IMR-90 (cell line): ENCODE data around the gene KRT5. TPM values are rescaled to one million over a fixed set of nuclear protein-coding genes. Genes with fewer than 3 reads are reported as not detected.

ENCODE experiments used
- ATAC-seq: fragments of 200-7000 bp; cut with Tn5 transposase; 2 replicates; pipeline ENCODE4 v1.9.1; 2020; ENCODE audit warnings: low read depth, mild to moderate bottlenecking, moderate library complexity
- BruUV-seq: library from RNA; stranded (reverse); fragments of 400-500 nt; replicated peaks from 2 replicates; lab custom pipeline; 2021; lab: Mats Ljungman, UMichigan
- CTCF ChIA-PET: fragments of 300-600 bp; formaldehyde crosslinking; extraction: SDS; loops from one replicate; lab custom pipeline; 2021; ENCODE audit warnings: antibody characterized with exemption; lab: Yijun Ruan, JAX
- POLR2A ChIA-PET: fragments of 300-600 bp; sonication (Branson Sonifier 250); formaldehyde crosslinking; loops from one replicate; lab custom pipeline; 2022; ENCODE audit warnings: antibody characterized with exemption; ENCODE audit not compliant: unreplicated experiment; lab: Charles Lee
- DNase-seq: peaks from one replicate; pipeline ENCODE4 v3.0.0; 2013
- H2AFZ ChIP-seq: replicated peaks from 2 replicates; pipeline ENCODE3; 2013; ENCODE audit warnings: low read length, mild to moderate bottlenecking; ENCODE audit not compliant: poor library complexity
- H2AK5ac ChIP-seq: 2 replicates; pipeline ENCODE4 v1.6.1; 2013; ENCODE audit warnings: low read depth, low read length, inconsistent platforms
- H2AK9ac ChIP-seq: replicated peaks from 2 replicates; pipeline ENCODE3; 2013; ENCODE audit warnings: mild to moderate bottlenecking, low read depth, low read length, moderate library complexity; ENCODE audit not compliant: poor library complexity
- H2BK120ac ChIP-seq: 2 replicates; pipeline ENCODE4 v1.6.1; 2013; ENCODE audit warnings: low read depth, low read length, inconsistent platforms
- H2BK15ac ChIP-seq: 3 replicates; pipeline ENCODE4 v1.6.1; 2013; ENCODE audit warnings: low read depth, low read length, inconsistent platforms
- H2BK20ac ChIP-seq: 2 replicates; pipeline ENCODE4 v1.6.1; 2013; ENCODE audit warnings: low read depth, mild to moderate bottlenecking, inconsistent platforms, low read length, moderate library complexity
- H2BK5ac ChIP-seq: 2 replicates; pipeline ENCODE4 v1.6.1; 2013; ENCODE audit warnings: mild to moderate bottlenecking, low read depth, low read length, inconsistent platforms; ENCODE audit not compliant: poor library complexity, severe bottlenecking
- H3K14ac ChIP-seq: replicated peaks from 2 replicates; pipeline ENCODE4 v1.6.1; 2013; ENCODE audit warnings: low read depth, low read length, inconsistent platforms
- H3K18ac ChIP-seq: 2 replicates; pipeline ENCODE4 v1.6.1; 2013; ENCODE audit warnings: low read depth, low read length, control low read depth
- H3K23ac ChIP-seq: 2 replicates; pipeline ENCODE4 v1.6.1; 2013; ENCODE audit warnings: low read depth, low read length, inconsistent platforms
- H3K27ac ChIP-seq: 2 replicates; pipeline ENCODE4 v1.5.1; 2013; ENCODE audit warnings: mild to moderate bottlenecking, control low read depth, low read length; ENCODE audit not compliant: insufficient read depth
- H3K27me3 ChIP-seq: 2 replicates; pipeline ENCODE4 v1.6.1; 2013; ENCODE audit warnings: low read length; ENCODE audit not compliant: control insufficient read depth, insufficient read depth
- H3K36me3 ChIP-seq: 2 replicates; pipeline ENCODE4 v1.6.1; 2013; ENCODE audit warnings: low read length, mixed read lengths; ENCODE audit not compliant: control insufficient read depth, insufficient read depth
- H3K4ac ChIP-seq: 2 replicates; pipeline ENCODE4 v1.6.1; 2013; ENCODE audit warnings: low read depth, low read length, inconsistent platforms
- H3K4me1 ChIP-seq: 2 replicates; pipeline ENCODE4 v1.6.1; 2013; ENCODE audit warnings: low read length, mixed read lengths; ENCODE audit not compliant: control insufficient read depth, insufficient read depth
- H3K4me2 ChIP-seq: 2 replicates; pipeline ENCODE4 v1.6.1; 2013; ENCODE audit warnings: low read depth, mild to moderate bottlenecking, control low read depth, low read length, moderate library complexity
- H3K4me3 ChIP-seq: 2 replicates; pipeline ENCODE4 v1.5.1; 2013; ENCODE audit warnings: low read depth, mild to moderate bottlenecking, control low read depth, low read length, moderate library complexity; ENCODE audit not compliant: insufficient read depth
- H3K56ac ChIP-seq: 2 replicates; pipeline ENCODE4 v1.6.1; 2013; ENCODE audit warnings: low read length, inconsistent platforms; ENCODE audit not compliant: insufficient read depth; ENCODE audit errors: extremely low read depth
- H3K79me1 ChIP-seq, 2 experiments: 2 replicates each; pipeline ENCODE4 v1.6.1; 2013; ENCODE audit warnings: low read length in 2 of 2, inconsistent platforms in 1 of 2, low read depth in 1 of 2
- H3K9ac ChIP-seq: 2 replicates; pipeline ENCODE4 v1.6.1; 2013; ENCODE audit warnings: low read depth, low read length, control low read depth
- H3K9me1 ChIP-seq: 2 replicates; pipeline ENCODE4 v1.6.1; 2013; ENCODE audit warnings: low read length, inconsistent platforms; ENCODE audit not compliant: insufficient read depth
- H3K9me3 ChIP-seq: 2 replicates; pipeline ENCODE4 v1.6.1; 2013; ENCODE audit warnings: low read length; ENCODE audit not compliant: control insufficient read depth, insufficient read depth
- H4K20me1 ChIP-seq: 2 replicates; pipeline ENCODE4 v1.6.1; 2013; ENCODE audit warnings: low read length, inconsistent platforms; ENCODE audit not compliant: insufficient read depth
- H4K5ac ChIP-seq: 2 replicates; pipeline ENCODE4 v1.6.1; 2013; ENCODE audit warnings: mild to moderate bottlenecking, low read depth, low read length, control low read depth
- H4K8ac ChIP-seq, 2 experiments: 2 replicates each; pipeline ENCODE4 v1.6.1; 2013; ENCODE audit warnings: low read depth in 2 of 2, low read length in 2 of 2, control low read depth in 1 of 2, inconsistent platforms in 1 of 2
- H4K91ac ChIP-seq: 2 replicates; pipeline ENCODE4 v1.6.1; 2013; ENCODE audit warnings: low read depth, low read length, inconsistent platforms; ENCODE audit not compliant: insufficient read depth
- BHLHE40 ChIP-seq: fragments of 150-350 bp; IDR thresholded peaks from 2 replicates; pipeline ENCODE4 v1.6.1; 2016; ENCODE audit warnings: mild to moderate bottlenecking, low read depth, low read length
- CEBPB ChIP-seq: IDR thresholded peaks from 2 replicates; pipeline ENCODE4 v1.6.1; 2012; ENCODE audit warnings: low read depth, low read length, improper control_type of control experiment
- CHD1 ChIP-seq: IDR thresholded peaks from 2 replicates; pipeline ENCODE4 v1.6.1; 2012; ENCODE audit warnings: low read depth, low read length, improper control_type of control experiment
- FOS ChIP-seq: fragments of 150-350 bp; IDR thresholded peaks from 2 replicates; pipeline ENCODE4 v1.6.1; 2016; ENCODE audit warnings: low read depth, low read length
- MAFK ChIP-seq: IDR thresholded peaks from 2 replicates; pipeline ENCODE4 v1.6.1; 2012; ENCODE audit warnings: low read depth, low read length, improper control_type of control experiment
- MAZ ChIP-seq: IDR thresholded peaks from 2 replicates; pipeline ENCODE4 v1.6.1; 2012; ENCODE audit warnings: low read depth, mild to moderate bottlenecking, low read length, improper control_type of control experiment, moderate library complexity, borderline replicate concordance
- MXI1 ChIP-seq: IDR thresholded peaks from 2 replicates; pipeline ENCODE4 v1.6.1; 2012; ENCODE audit warnings: low read depth, mild to moderate bottlenecking, low read length, moderate library complexity, borderline replicate concordance
- NFE2L2 ChIP-seq: fragments of 150-350 bp; IDR thresholded peaks from 2 replicates; pipeline ENCODE4 v1.6.1; 2016; ENCODE audit warnings: low read depth, mild to moderate bottlenecking, low read length
- POLR2A ChIP-seq: IDR thresholded peaks from 2 replicates; pipeline ENCODE4 v1.6.1; 2012; ENCODE audit warnings: mild to moderate bottlenecking, low read depth, low read length
- RAD21 ChIP-seq: IDR thresholded peaks from 2 replicates; pipeline ENCODE4 v1.6.1; 2012; ENCODE audit warnings: low read length, improper control_type of control experiment
- RCOR1 ChIP-seq: IDR thresholded peaks from 2 replicates; pipeline ENCODE4 v1.6.1; 2012; ENCODE audit warnings: mild to moderate bottlenecking, low read length, improper control_type of control experiment; ENCODE audit not compliant: insufficient replicate concordance
- RFX5 ChIP-seq: IDR thresholded peaks from 2 replicates; pipeline ENCODE4 v1.8.0; 2012; ENCODE audit warnings: low read depth, mild to moderate bottlenecking, low read length, moderate library complexity
- SMC3 ChIP-seq: fragments of 150-350 bp; IDR thresholded peaks from 2 replicates; pipeline ENCODE4 v1.6.1; 2016; ENCODE audit warnings: low read depth, mild to moderate bottlenecking, antibody characterized with exemption, low read length, moderate library complexity
- WGBS, 2 experiments: methylation state at CpG; one replicate each; pipeline versions ENCODE4 v1.1.5 to v1.1.7; 2013; ENCODE audit warnings: missing lambda C conversion rate in 2 of 2; ENCODE audit not compliant: insufficient read length in 1 of 2; ENCODE audit errors: extremely low coverage in 2 of 2; 5-methylcytosine and 5-hydroxymethylcytosine counted together
- dilution Hi-C: fragments of 300-500 bp; cut with HindIII; formaldehyde crosslinking; loops from one replicate; pipeline ENCODE4 v1.14.3; 2018; ENCODE audit warnings: low sequenced_read_pairs; ENCODE audit not compliant: unreplicated experiment
- in situ Hi-C: fragments of 300-500 bp; cut with MboI; formaldehyde crosslinking; loops from 3 replicates; pipeline ENCODE4 v1.14.3; 2019; ENCODE audit warnings: low sequenced_read_pairs, inconsistent platforms, mixed read lengths
- intact Hi-C: fragments of 100-400 bp; cut with micrococcal nuclease; formaldehyde crosslinking; loops from 2 replicates; pipeline ENCODE4 v1.10.0; 2022
- polyA plus RNA-seq, 3 experiments: library from polyadenylated mRNA; depleted of rRNA; stranded (reverse); fragments of >200 nt; gene quantifications; 2 replicates each; pipeline ENCODE4 v1.2.3, GENCODE V29; 2012; ENCODE audit warnings: low replicate concordance in 1 of 3
- total RNA-seq: library from RNA; depleted of rRNA; stranded (reverse); fragments of >200 nt; gene quantifications from 2 replicates; pipeline ENCODE4 v1.2.3, GENCODE V29; 2012
- TF ChIP-seq, protein P1 (sequence below): fragments of 150-350 bp; IDR thresholded peaks from 2 replicates; pipeline ENCODE4 v1.6.1; 2016; ENCODE audit warnings: low read depth, mild to moderate bottlenecking, low read length, moderate library complexity, borderline replicate concordance
- TF ChIP-seq, protein P2 (sequence below): conservative IDR thresholded peaks from 2 replicates; pipeline ENCODE4 v1.5.1; 2012; ENCODE audit warnings: mild to moderate bottlenecking, low read depth, low read length, improper control_type of control experiment
- TF ChIP-seq, protein P3 (sequence below): fragments of 150-350 bp; IDR thresholded peaks from 2 replicates; pipeline ENCODE4 v1.6.1; 2017; ENCODE audit warnings: mild to moderate bottlenecking, antibody characterized with exemption, low read length, low read depth

KRT5 gene
- total and polyA plus RNA-seq, 2 of the 4 experiments (the other 2 are of a cell fraction), result not detected

DNA sequence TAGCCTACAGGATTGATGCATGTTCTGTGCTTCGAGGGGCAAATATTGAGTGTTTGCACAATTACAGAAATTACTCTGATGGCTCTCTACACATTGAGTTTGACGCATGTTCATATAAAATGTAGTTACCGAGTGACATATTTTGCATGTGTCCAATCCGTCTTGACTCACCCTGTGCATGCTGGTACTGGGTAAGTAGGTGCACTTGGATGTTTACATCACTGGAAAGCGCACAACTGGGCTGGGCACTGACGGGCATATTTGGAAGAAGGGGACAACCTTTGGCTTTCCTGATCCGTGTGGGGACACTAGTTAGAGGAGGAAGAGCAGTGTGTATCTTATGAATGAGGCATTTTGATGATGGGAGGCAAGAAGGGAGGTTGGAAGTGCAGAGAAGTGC lies 22.2 kb downstream of the KRT5 start:
- no peak overlapping the region for H2AK5ac ChIP-seq
- no TSS peak for BruUV-seq
- no peaks in the 10 kb centered on the region for H3K79me1 ChIP-seq
- H3K27ac ChIP-seq, result no peak overlapping the region
- 67% methylated on average over 5 of the region's 7 CpGs; no CpG with 5 or more reads in 1 of the 2 experiments for WGBS, 2 experiments
- H4K91ac ChIP-seq, result no peak overlapping the region
- H3K23ac ChIP-seq, result no peak overlapping the region
- no peak overlapping the region for H2BK15ac ChIP-seq
- no peak overlapping the region for H3K9ac ChIP-seq
- no peak overlapping the region for H4K5ac ChIP-seq
- H3K56ac ChIP-seq, result no peak overlapping the region
- H3K4ac ChIP-seq, result no peak overlapping the region
- H3K18ac ChIP-seq, result no peak overlapping the region
- DNase-seq (no peak), ATAC-seq (no peak)
- TF ChIP-seq POLR2A (no peak), RAD21 (no peak), MAZ (no peak), BHLHE40 (no peak), MXI1 (no peak), NFE2L2 (no peak), RFX5 (no peak), CHD1 (no peak), CEBPB (no peak), RCOR1 (no peak), FOS (no peak), MAFK (no peak), SMC3 (no peak)
- TF ChIP-seq, protein P1, sequence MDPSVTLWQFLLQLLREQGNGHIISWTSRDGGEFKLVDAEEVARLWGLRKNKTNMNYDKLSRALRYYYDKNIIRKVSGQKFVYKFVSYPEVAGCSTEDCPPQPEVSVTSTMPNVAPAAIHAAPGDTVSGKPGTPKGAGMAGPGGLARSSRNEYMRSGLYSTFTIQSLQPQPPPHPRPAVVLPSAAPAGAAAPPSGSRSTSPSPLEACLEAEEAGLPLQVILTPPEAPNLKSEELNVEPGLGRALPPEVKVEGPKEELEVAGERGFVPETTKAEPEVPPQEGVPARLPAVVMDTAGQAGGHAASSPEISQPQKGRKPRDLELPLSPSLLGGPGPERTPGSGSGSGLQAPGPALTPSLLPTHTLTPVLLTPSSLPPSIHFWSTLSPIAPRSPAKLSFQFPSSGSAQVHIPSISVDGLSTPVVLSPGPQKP, result no peak
- TF ChIP-seq, protein P2, sequence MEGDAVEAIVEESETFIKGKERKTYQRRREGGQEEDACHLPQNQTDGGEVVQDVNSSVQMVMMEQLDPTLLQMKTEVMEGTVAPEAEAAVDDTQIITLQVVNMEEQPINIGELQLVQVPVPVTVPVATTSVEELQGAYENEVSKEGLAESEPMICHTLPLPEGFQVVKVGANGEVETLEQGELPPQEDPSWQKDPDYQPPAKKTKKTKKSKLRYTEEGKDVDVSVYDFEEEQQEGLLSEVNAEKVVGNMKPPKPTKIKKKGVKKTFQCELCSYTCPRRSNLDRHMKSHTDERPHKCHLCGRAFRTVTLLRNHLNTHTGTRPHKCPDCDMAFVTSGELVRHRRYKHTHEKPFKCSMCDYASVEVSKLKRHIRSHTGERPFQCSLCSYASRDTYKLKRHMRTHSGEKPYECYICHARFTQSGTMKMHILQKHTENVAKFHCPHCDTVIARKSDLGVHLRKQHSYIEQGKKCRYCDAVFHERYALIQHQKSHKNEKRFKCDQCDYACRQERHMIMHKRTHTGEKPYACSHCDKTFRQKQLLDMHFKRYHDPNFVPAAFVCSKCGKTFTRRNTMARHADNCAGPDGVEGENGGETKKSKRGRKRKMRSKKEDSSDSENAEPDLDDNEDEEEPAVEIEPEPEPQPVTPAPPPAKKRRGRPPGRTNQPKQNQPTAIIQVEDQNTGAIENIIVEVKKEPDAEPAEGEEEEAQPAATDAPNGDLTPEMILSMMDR, result no peak
- TF ChIP-seq, protein P3, sequence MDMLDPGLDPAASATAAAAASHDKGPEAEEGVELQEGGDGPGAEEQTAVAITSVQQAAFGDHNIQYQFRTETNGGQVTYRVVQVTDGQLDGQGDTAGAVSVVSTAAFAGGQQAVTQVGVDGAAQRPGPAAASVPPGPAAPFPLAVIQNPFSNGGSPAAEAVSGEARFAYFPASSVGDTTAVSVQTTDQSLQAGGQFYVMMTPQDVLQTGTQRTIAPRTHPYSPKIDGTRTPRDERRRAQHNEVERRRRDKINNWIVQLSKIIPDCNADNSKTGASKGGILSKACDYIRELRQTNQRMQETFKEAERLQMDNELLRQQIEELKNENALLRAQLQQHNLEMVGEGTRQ, result no peak
- in situ Hi-C loops, result no loop called here
- no peaks in the 10 kb centered on the region for H3K36me3 ChIP-seq
- no peak overlapping the region for H2AK9ac ChIP-seq
- H2BK120ac ChIP-seq, result no peak overlapping the region
- dilution Hi-C loops, result no loop called here
- no peak overlapping the region for H3K14ac ChIP-seq
- H3K4me2 ChIP-seq, result no peak overlapping the region
- no peaks in the 10 kb centered on the region for H3K4me1 ChIP-seq
- no peak overlapping the region for H2BK20ac ChIP-seq
- ChIA-PET POLR2A (no interaction called here), CTCF (no interaction called here)
- no peaks in the 10 kb centered on the region for H3K9me3 ChIP-seq
- H2AFZ ChIP-seq, result no peak overlapping the region
- intact Hi-C loops, result no loop called here
- no peak overlapping the region for H3K4me3 ChIP-seq
- no peak overlapping the region for H4K8ac ChIP-seq
- H4K20me1 ChIP-seq, result no peaks in the 10 kb centered on the region
- H3K9me1 ChIP-seq, result no peaks in the 10 kb centered on the region
- no peak overlapping the region for H2BK5ac ChIP-seq
- H3K27me3 ChIP-seq, result peaks cover 3% of the 10 kb centered on the region
